Measurements from ENCODE around the gene ADCY3. TPM values are rescaled to one million over a fixed set of nuclear protein-coding genes. Genes with fewer than 3 reads are reported as not detected.
A peak's percentile ranks its signal among the peaks of the same experiment; 100 is the strongest.

ADCY3 gene
- total and polyA plus RNA-seq, 9 of the 15 experiments (the other 6 are each of a cell fraction or from before 2014, with no cell fraction given): 1.5 to 54.8 (median 26.3) TPM

DNA sequence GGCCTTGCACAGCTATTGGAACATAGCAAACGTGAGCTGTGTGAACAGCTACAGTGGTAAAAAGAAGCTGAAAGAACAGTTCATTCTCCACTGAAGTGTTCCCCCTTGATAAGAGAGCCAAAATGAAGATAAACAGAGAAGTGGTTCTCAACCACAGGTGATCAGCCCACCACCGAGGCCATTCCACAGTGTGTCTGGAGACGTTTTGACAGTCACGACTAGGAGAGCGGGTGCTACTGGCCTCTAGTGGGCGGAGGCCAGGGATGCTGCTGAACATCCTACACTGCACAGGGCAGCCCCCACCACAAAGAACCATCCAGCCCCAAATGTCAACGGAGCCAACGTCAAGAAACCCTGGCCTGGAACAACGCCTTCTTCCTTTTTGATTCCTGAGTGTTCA lies 38.4 kb downstream of the ADCY3 start (continued):
- TF ChIP-seq TCFL5 (CRISPR knock-in tag; conservative IDR thresholded peaks at IDR 0.05) (no peak), MAFF (IDR thresholded peaks at IDR 0.05; ENCODE audit: low read length) (no peak), SMAD3 (CRISPR knock-in tag; conservative IDR thresholded peaks at IDR 0.05) (no peak), ZNF124 (CRISPR knock-in tag; IDR thresholded peaks at IDR 0.05) (no peak), CTBP1 (IDR thresholded peaks at IDR 0.05; ENCODE audit: borderline replicate concordance) (peak; percentile 25; the same call in 1 of the 2 replicates), ZNF263 (CRISPR knock-in tag; IDR thresholded peaks at IDR 0.05; ENCODE audit: borderline replicate concordance) (no peak), U2AF1 (optimal IDR thresholded peaks at IDR 0.05; ENCODE audit: low read depth, low read length) (no peak), RAD21 (CRISPR knock-in tag; conservative IDR thresholded peaks at IDR 0.05 in 1 of 2, IDR thresholded peaks at IDR 0.05 in 1 of 2) (peak in 1 of 2 experiments; percentile 32; a peak in 2 of 4 replicates), ZNF23 (CRISPR knock-in tag; IDR thresholded peaks at IDR 0.05) (no peak)
- TF ChIP-seq, protein P1, sequence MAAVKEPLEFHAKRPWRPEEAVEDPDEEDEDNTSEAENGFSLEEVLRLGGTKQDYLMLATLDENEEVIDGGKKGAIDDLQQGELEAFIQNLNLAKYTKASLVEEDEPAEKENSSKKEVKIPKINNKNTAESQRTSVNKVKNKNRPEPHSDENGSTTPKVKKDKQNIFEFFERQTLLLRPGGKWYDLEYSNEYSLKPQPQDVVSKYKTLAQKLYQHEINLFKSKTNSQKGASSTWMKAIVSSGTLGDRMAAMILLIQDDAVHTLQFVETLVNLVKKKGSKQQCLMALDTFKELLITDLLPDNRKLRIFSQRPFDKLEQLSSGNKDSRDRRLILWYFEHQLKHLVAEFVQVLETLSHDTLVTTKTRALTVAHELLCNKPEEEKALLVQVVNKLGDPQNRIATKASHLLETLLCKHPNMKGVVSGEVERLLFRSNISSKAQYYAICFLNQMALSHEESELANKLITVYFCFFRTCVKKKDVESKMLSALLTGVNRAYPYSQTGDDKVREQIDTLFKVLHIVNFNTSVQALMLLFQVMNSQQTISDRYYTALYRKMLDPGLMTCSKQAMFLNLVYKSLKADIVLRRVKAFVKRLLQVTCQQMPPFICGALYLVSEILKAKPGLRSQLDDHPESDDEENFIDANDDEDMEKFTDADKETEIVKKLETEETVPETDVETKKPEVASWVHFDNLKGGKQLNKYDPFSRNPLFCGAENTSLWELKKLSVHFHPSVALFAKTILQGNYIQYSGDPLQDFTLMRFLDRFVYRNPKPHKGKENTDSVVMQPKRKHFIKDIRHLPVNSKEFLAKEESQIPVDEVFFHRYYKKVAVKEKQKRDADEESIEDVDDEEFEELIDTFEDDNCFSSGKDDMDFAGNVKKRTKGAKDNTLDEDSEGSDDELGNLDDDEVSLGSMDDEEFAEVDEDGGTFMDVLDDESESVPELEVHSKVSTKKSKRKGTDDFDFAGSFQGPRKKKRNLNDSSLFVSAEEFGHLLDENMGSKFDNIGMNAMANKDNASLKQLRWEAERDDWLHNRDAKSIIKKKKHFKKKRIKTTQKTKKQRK (IDR thresholded peaks at IDR 0.05; ENCODE audit: borderline replicate concordance, low read depth, low read length): no peak
- TF ChIP-seq, protein P2, sequence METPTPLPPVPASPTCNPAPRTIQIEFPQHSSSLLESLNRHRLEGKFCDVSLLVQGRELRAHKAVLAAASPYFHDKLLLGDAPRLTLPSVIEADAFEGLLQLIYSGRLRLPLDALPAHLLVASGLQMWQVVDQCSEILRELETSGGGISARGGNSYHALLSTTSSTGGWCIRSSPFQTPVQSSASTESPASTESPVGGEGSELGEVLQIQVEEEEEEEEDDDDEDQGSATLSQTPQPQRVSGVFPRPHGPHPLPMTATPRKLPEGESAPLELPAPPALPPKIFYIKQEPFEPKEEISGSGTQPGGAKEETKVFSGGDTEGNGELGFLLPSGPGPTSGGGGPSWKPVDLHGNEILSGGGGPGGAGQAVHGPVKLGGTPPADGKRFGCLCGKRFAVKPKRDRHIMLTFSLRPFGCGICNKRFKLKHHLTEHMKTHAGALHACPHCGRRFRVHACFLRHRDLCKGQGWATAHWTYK (CRISPR knock-in tag; IDR thresholded peaks at IDR 0.05): no peak
- TF ChIP-seq, protein P3, sequence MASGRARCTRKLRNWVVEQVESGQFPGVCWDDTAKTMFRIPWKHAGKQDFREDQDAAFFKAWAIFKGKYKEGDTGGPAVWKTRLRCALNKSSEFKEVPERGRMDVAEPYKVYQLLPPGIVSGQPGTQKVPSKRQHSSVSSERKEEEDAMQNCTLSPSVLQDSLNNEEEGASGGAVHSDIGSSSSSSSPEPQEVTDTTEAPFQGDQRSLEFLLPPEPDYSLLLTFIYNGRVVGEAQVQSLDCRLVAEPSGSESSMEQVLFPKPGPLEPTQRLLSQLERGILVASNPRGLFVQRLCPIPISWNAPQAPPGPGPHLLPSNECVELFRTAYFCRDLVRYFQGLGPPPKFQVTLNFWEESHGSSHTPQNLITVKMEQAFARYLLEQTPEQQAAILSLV (tag; IDR thresholded peaks at IDR 0.05): no peak
- TF ChIP-seq, protein P4, sequence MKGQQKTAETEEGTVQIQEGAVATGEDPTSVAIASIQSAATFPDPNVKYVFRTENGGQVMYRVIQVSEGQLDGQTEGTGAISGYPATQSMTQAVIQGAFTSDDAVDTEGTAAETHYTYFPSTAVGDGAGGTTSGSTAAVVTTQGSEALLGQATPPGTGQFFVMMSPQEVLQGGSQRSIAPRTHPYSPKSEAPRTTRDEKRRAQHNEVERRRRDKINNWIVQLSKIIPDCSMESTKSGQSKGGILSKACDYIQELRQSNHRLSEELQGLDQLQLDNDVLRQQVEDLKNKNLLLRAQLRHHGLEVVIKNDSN (CRISPR knock-in tag; IDR thresholded peaks at IDR 0.05): no peak
- TF ChIP-seq, protein P5, sequence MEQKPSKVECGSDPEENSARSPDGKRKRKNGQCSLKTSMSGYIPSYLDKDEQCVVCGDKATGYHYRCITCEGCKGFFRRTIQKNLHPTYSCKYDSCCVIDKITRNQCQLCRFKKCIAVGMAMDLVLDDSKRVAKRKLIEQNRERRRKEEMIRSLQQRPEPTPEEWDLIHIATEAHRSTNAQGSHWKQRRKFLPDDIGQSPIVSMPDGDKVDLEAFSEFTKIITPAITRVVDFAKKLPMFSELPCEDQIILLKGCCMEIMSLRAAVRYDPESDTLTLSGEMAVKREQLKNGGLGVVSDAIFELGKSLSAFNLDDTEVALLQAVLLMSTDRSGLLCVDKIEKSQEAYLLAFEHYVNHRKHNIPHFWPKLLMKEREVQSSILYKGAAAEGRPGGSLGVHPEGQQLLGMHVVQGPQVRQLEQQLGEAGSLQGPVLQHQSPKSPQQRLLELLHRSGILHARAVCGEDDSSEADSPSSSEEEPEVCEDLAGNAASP (IDR thresholded peaks at IDR 0.05): no peak
- TF ChIP-seq, protein P6, sequence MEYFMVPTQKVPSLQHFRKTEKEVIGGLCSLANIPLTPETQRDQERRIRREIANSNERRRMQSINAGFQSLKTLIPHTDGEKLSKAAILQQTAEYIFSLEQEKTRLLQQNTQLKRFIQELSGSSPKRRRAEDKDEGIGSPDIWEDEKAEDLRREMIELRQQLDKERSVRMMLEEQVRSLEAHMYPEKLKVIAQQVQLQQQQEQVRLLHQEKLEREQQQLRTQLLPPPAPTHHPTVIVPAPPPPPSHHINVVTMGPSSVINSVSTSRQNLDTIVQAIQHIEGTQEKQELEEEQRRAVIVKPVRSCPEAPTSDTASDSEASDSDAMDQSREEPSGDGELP (CRISPR knock-in tag; IDR thresholded peaks at IDR 0.05; ENCODE audit: borderline replicate concordance): peak; percentile 42
- TF ChIP-seq, protein P7, sequence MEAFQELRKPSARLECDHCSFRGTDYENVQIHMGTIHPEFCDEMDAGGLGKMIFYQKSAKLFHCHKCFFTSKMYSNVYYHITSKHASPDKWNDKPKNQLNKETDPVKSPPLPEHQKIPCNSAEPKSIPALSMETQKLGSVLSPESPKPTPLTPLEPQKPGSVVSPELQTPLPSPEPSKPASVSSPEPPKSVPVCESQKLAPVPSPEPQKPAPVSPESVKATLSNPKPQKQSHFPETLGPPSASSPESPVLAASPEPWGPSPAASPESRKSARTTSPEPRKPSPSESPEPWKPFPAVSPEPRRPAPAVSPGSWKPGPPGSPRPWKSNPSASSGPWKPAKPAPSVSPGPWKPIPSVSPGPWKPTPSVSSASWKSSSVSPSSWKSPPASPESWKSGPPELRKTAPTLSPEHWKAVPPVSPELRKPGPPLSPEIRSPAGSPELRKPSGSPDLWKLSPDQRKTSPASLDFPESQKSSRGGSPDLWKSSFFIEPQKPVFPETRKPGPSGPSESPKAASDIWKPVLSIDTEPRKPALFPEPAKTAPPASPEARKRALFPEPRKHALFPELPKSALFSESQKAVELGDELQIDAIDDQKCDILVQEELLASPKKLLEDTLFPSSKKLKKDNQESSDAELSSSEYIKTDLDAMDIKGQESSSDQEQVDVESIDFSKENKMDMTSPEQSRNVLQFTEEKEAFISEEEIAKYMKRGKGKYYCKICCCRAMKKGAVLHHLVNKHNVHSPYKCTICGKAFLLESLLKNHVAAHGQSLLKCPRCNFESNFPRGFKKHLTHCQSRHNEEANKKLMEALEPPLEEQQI (IDR thresholded peaks at IDR 0.05): peak; percentile 78
